Hypothalamus (tissue), 51 donors: ENCODE data around the gene SUN1.
"Not testable (repeated sequence)": the region's sequence is repeated elsewhere in the genome, so short reads cannot be mapped to it uniquely, and the experiment has no call there.

Source experiments
- DNase-seq, 51 donors: peaks; one replicate each; lab custom pipeline; 2025; lab: John Stamatoyannopoulos, UW

SUN1 gene

GRCh38 chr7:832167-832967 lies at the start of gene SUN1:
Gene SUN1, plus strand, starts transcription at chr7:832476. Its CDS starts 49 bp downstream, at chr7:832525.
- peak in 2 of 51 donors; percentile 21 to 58 for DNase-seq

- DNase-seq: no peak
Observed at GRCh38 chr7:782718-783449, 49.4 kb upstream of the SUN1 start.

GRCh38 chr7:783556-784490 lies 48.5 kb upstream of the SUN1 start:
- DNase-seq: no peak

GRCh38 chr7:784971-785370 lies 47.3 kb upstream of the SUN1 start:
- no peak for DNase-seq

GRCh38 chr7:785416-785815 lies 46.9 kb upstream of the SUN1 start:
- no peak for DNase-seq

- DNase-seq: peak in 26 of 51 donors; percentile 8 to 71 (median 38)
Observed at GRCh38 chr7:786472-787255, 45.6 kb upstream of the SUN1 start.

- DNase-seq: no peak
Observed at GRCh38 chr7:787332-788240, 44.7 kb upstream of the SUN1 start.

GRCh38 chr7:791519-791918 lies 40.8 kb upstream of the SUN1 start:
- DNase-seq: peak in 1 of 51 donors; percentile 24

GRCh38 chr7:794207-794606 lies 38.1 kb upstream of the SUN1 start:
- no peak for DNase-seq

- DNase-seq: no peak
Observed at GRCh38 chr7:794671-795329, 37.5 kb upstream of the SUN1 start.

GRCh38 chr7:796434-797169 lies 35.7 kb upstream of the SUN1 start:
- DNase-seq: not testable (repeated sequence)

GRCh38 chr7:798921-799470 lies 33.3 kb upstream of the SUN1 start:
- DNase-seq: no peak

- no peak for DNase-seq
Observed at GRCh38 chr7:800692-801091, 31.6 kb upstream of the SUN1 start.

GRCh38 chr7:801351-801750 lies 30.9 kb upstream of the SUN1 start:
- DNase-seq: not testable (repeated sequence)

- DNase-seq: peak in 18 of 51 donors; percentile 11 to 50 (median 24)
Observed at GRCh38 chr7:801940-802381, 30.3 kb upstream of the SUN1 start.

GRCh38 chr7:802500-803242 lies 29.6 kb upstream of the SUN1 start:
- no peak for DNase-seq

- no peak for DNase-seq
Observed at GRCh38 chr7:803243-803635, 29.0 kb upstream of the SUN1 start.
